ENCODE data around the gene FHL1.

FHL1 gene

GRCh38 chrX:136198678-136199243, 51.4 kb downstream of the FHL1 start:
- Histone ChIP-seq H3K4me1 (ENCODE audit: low read length) (no peaks in the 10 kb centered on the region), H3K4me3 (ENCODE audit: low read length) (no peak overlapping the region)

GRCh38 chrX:136199365-136199764, 52.0 kb downstream of the FHL1 start:
- Histone ChIP-seq H3K79me2 (ENCODE audit: low read length) (no peaks in the 10 kb centered on the region), H4K20me1 (ENCODE audit: insufficient read depth, low read length) (no peaks in the 10 kb centered on the region), H3K27me3 (ENCODE audit: low read depth, low read length) (no peaks in the 10 kb centered on the region), H3K27ac (ENCODE audit: low read length) (no peak overlapping the region), H3K4me3 (ENCODE audit: low read length) (no peak overlapping the region), H3K9ac (ENCODE audit: low read length) (no peak overlapping the region), H3K9me3 (ENCODE audit: insufficient read depth, low read length) (no peaks in the 10 kb centered on the region), H3K4me1 (ENCODE audit: low read length) (no peaks in the 10 kb centered on the region), H2AFZ (ENCODE audit: low read depth, low read length) (no peak overlapping the region), H3K36me3 (replicated peaks; ENCODE audit: low read depth, low read length) (no peaks in the 10 kb centered on the region), H3K4me2 (ENCODE audit: low read length) (no peak overlapping the region)
- TF ChIP-seq EZH2phosphoT487 (IDR thresholded peaks at IDR 0.05; ENCODE audit: low read depth) (no peak), CTCF (IDR thresholded peaks at IDR 0.05; ENCODE audit: low read depth, low read length) (no peak)

More at GRCh38 chrX:136198678-136199243, 51.4 kb downstream of the FHL1 start:
- Histone ChIP-seq H3K79me2 (ENCODE audit: low read length) (no peaks in the 10 kb centered on the region), H3K36me3 (replicated peaks; ENCODE audit: low read depth, low read length) (no peaks in the 10 kb centered on the region), H4K20me1 (ENCODE audit: insufficient read depth, low read length) (no peaks in the 10 kb centered on the region), H3K4me2 (ENCODE audit: low read length) (no peak overlapping the region), H2AFZ (ENCODE audit: low read depth, low read length) (no peak overlapping the region), H3K9me3 (ENCODE audit: insufficient read depth, low read length) (no peaks in the 10 kb centered on the region), H3K27me3 (ENCODE audit: low read depth, low read length) (no peaks in the 10 kb centered on the region), H3K27ac (ENCODE audit: low read length) (no peak overlapping the region), H3K9ac (ENCODE audit: low read length) (no peak overlapping the region)
- TF ChIP-seq EZH2phosphoT487 (IDR thresholded peaks at IDR 0.05; ENCODE audit: low read depth) = no peak
- no peak for TF ChIP-seq CTCF (IDR thresholded peaks at IDR 0.05; ENCODE audit: low read depth, low read length)

- Histone ChIP-seq H3K9ac (ENCODE audit: low read length) (no peak overlapping the region), H3K27me3 (ENCODE audit: low read depth, low read length) (no peaks in the 10 kb centered on the region), H3K4me1 (ENCODE audit: low read length) (no peaks in the 10 kb centered on the region), H3K36me3 (replicated peaks; ENCODE audit: low read depth, low read length) (no peaks in the 10 kb centered on the region), H3K27ac (ENCODE audit: low read length) (no peak overlapping the region), H3K79me2 (ENCODE audit: low read length) (no peaks in the 10 kb centered on the region), H3K9me3 (ENCODE audit: insufficient read depth, low read length) (no peaks in the 10 kb centered on the region), H3K4me3 (ENCODE audit: low read length) (no peak overlapping the region), H4K20me1 (ENCODE audit: insufficient read depth, low read length) (no peaks in the 10 kb centered on the region), H2AFZ (ENCODE audit: low read depth, low read length) (no peak overlapping the region), H3K4me2 (ENCODE audit: low read length) (no peak overlapping the region)
- no peak for TF ChIP-seq EZH2phosphoT487 (IDR thresholded peaks at IDR 0.05; ENCODE audit: low read depth)
- TF ChIP-seq CTCF (IDR thresholded peaks at IDR 0.05; ENCODE audit: low read depth, low read length) = peak; percentile 55
Measured at GRCh38 chrX:136200466-136200865, 53.1 kb downstream of the FHL1 start.

- Histone ChIP-seq H3K4me3 (ENCODE audit: low read length) (no peak overlapping the region), H3K4me1 (ENCODE audit: low read length) (no peaks in the 10 kb centered on the region), H3K27me3 (ENCODE audit: low read depth, low read length) (no peaks in the 10 kb centered on the region), H3K79me2 (ENCODE audit: low read length) (no peaks in the 10 kb centered on the region), H3K9me3 (ENCODE audit: insufficient read depth, low read length) (no peaks in the 10 kb centered on the region), H2AFZ (ENCODE audit: low read depth, low read length) (no peak overlapping the region), H3K4me2 (ENCODE audit: low read length) (no peak overlapping the region), H3K36me3 (replicated peaks; ENCODE audit: low read depth, low read length) (no peaks in the 10 kb centered on the region), H3K27ac (ENCODE audit: low read length) (no peak overlapping the region), H4K20me1 (ENCODE audit: insufficient read depth, low read length) (no peaks in the 10 kb centered on the region), H3K9ac (ENCODE audit: low read length) (no peak overlapping the region)
- no peak for TF ChIP-seq CTCF (IDR thresholded peaks at IDR 0.05; ENCODE audit: low read depth, low read length)
- TF ChIP-seq EZH2phosphoT487 (IDR thresholded peaks at IDR 0.05; ENCODE audit: low read depth) = no peak
Measured at GRCh38 chrX:136201601-136202000, 54.3 kb downstream of the FHL1 start.
